Kidney epithelial cell (primary cell): ENCODE data around the gene NF1. TPM values are rescaled to one million over a fixed set of nuclear protein-coding genes. Genes with fewer than 3 reads are reported as not detected.

Source experiments
- DNase-seq: peaks from one replicate; pipeline ENCODE4 v3.0.0-alpha.2; 2010; ENCODE audit warnings: low read depth
- H3K27me3 ChIP-seq: 2 replicates; pipeline ENCODE4 v1.6.0; 2011; ENCODE audit warnings: low read length; ENCODE audit not compliant: control insufficient read depth, insufficient read depth
- H3K36me3 ChIP-seq: 2 replicates; pipeline ENCODE4 v1.5.1; 2011; ENCODE audit warnings: low read length; ENCODE audit not compliant: control insufficient read depth, insufficient read depth
- H3K4me3 ChIP-seq: 2 replicates; pipeline ENCODE4 v1.5.1; 2011; ENCODE audit warnings: low read depth, mild to moderate bottlenecking, control low read depth, low read length
- total RNA-seq: library from RNA; depleted of rRNA; stranded (reverse); fragments of >200 nt; gene quantifications from 2 replicates; pipeline ENCODE4 v1.2.3, GENCODE V29; 2015
- TF ChIP-seq, protein P1 (sequence below): IDR thresholded peaks from 2 replicates; pipeline ENCODE4 v1.5.1; 2011; ENCODE audit warnings: mild to moderate bottlenecking, moderate library complexity, low read length, control low read depth, inconsistent platforms; ENCODE audit not compliant: insufficient read depth, poor library complexity, severe bottlenecking

The NF1 gene
- total RNA-seq, 1 donor from 2014 or later: 49.6 TPM

DNA sequence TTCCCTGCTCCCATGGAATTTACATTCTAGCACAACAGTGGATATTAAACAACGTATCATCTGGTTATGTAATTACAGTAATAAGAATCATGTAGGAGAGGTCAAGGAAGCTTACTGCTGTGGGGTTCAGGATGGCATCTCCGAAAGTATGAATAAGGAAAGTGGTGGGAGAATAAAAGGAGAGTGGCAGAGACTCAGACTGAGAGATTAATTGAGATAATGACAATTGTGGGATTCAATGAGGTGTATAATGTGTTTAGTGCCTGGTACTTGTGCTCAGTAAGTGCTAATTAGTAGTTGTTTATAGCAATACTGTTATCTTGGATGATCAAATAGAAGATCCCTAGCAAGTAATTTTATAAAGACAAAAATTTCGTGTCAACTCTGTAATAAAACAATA is 45.3 kb downstream of the NF1 start:
- DNase-seq: no peak
- Histone ChIP-seq H3K4me3 (no peak overlapping the region), H3K36me3 (no peaks in the 10 kb centered on the region), H3K27me3 (no peaks in the 10 kb centered on the region)
- TF ChIP-seq, protein P1, sequence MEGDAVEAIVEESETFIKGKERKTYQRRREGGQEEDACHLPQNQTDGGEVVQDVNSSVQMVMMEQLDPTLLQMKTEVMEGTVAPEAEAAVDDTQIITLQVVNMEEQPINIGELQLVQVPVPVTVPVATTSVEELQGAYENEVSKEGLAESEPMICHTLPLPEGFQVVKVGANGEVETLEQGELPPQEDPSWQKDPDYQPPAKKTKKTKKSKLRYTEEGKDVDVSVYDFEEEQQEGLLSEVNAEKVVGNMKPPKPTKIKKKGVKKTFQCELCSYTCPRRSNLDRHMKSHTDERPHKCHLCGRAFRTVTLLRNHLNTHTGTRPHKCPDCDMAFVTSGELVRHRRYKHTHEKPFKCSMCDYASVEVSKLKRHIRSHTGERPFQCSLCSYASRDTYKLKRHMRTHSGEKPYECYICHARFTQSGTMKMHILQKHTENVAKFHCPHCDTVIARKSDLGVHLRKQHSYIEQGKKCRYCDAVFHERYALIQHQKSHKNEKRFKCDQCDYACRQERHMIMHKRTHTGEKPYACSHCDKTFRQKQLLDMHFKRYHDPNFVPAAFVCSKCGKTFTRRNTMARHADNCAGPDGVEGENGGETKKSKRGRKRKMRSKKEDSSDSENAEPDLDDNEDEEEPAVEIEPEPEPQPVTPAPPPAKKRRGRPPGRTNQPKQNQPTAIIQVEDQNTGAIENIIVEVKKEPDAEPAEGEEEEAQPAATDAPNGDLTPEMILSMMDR: no peak

DNA sequence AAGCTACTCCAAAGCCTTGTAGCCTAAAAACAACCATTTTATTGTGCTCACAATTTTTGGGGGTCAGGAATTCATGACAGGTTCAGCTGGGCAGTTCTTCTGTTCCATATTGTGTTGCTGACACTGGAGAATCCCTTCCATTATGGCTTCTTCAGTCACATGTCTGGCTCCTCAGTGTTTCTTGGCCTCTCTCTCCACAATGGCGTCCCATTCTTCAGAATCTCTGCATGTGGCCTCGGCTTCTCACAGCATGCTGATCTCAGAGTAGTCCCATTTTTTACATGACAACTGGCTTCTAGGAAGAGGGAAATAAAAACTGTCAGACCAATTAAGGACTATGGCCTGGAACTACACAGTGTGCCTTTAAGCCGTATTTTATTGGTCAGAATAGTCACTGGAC is 49.7 kb downstream of the NF1 start:
- TF ChIP-seq, protein P1: no peak
- no peak for DNase-seq
- Histone ChIP-seq H3K36me3 (no peaks in the 10 kb centered on the region), H3K4me3 (no peak overlapping the region), H3K27me3 (no peaks in the 10 kb centered on the region)

DNA sequence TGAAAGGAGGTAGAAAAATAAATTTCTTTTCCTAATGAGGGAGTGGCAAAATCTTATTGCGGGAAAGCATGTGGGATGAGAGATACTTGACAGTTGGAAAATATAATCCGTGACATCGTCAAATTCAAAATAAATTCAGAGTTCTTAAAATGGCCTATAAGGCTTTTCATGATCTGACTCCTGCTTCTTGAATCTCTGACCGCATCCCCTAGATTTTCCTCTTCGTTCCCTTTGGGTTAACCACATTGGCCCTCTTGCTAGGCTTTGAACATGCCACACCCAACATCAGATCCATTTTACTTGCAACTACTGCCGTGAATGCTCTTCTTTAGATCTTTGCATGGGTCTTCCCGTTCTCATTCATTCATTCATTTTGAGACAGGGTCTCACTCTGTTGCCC is 50.1 kb downstream of the NF1 start:
- TF ChIP-seq, protein P1: no peak
- no peak overlapping the region for H3K4me3 ChIP-seq
- no peaks in the 10 kb centered on the region for H3K36me3 ChIP-seq
- H3K27me3 ChIP-seq: no peaks in the 10 kb centered on the region
- DNase-seq: no peak

DNA sequence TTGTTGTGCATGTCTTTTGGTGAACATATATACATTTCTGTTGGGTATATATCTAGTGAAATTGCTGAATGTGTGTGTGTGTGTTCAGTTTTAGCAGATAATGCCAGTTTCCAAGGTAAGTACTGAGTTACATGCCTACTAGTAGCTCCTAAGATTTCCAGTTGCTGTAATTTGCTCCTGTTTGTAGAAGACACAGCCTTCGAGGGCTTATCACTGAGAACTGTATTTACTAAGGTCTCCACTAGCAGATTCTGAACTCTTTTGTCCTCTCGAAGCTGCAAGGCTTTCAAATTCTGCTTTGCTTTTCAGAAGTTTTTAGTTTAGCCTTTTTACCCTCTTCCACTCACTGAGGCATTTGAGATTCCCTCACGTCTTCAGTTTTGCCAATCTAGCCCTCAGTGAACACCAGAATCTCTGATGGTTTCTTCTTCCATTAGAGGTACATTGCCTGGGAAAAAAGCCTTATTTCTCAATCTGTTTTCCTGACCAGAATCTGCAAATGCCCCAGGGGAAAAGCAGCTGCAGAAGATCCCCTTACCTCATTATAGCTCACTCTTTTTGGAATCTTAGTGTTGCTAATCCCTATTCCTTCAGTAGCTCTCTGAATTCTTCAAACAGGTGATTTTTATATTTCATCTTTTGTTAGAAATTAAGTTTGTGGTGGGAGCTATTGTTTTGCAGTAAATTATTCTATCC is 52.9 kb downstream of the NF1 start:
- TF ChIP-seq, protein P1: no peak
- DNase-seq: no peak
- H3K36me3 ChIP-seq: no peaks in the 10 kb centered on the region
- no peak overlapping the region for H3K4me3 ChIP-seq
- no peaks in the 10 kb centered on the region for H3K27me3 ChIP-seq

DNA sequence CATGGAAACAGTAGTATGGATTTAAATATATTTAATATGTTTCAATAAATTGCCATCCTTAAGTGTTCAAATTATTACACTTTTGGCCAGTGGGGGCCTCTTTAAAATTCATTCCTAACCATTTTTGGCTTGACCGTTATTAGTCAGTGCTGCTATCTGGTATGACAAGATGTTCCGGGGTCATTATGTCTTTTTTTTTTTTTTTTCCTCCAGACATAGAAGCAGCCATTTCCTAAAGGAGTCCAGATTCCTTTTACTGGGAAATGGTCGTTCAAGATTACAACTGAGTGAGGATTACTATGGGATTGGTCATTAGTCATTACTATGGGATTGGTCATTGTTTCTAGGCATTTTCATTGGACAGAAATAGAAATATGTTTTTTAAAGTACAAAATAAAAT is 53.4 kb downstream of the NF1 start:
- DNase-seq: no peak
- Histone ChIP-seq H3K36me3 (no peaks in the 10 kb centered on the region), H3K4me3 (no peak overlapping the region), H3K27me3 (no peaks in the 10 kb centered on the region)
- TF ChIP-seq, protein P1: no peak

DNA sequence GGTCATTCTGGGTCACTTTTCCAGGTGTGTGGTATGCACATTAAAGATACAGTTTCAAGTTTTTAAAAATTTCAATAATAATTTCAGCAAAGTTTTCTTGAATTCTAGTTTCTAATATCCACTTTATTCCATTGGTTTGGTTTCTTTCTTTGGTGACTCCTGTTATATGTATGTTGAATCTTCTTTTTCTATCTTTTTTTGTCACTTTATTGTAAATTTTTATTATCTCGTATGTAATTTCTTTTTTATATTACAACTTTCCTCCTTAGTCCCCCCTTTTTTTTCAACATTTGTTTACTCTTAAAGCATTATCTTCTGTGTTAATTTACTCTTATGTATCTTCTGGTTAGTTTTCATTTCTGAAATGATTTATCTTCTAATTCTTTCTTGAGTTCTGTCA is 57.5 kb downstream of the NF1 start:
- DNase-seq: no peak
- H3K27me3 ChIP-seq: no peaks in the 10 kb centered on the region

More for the DNA sequence above, 57.5 kb downstream of the NF1 start:
- no peak overlapping the region for H3K4me3 ChIP-seq
- H3K36me3 ChIP-seq: no peaks in the 10 kb centered on the region
- TF ChIP-seq, protein P1: no peak
